HEK293 (cell line): ENCODE results near the gene NIT1.

ENCODE experiments used
- CTCF ChIA-PET: fragments of 350-600 bp; formaldehyde crosslinking; extraction: SDS; loops from one replicate; lab custom pipeline; 2021; ENCODE audit warnings: antibody characterized with exemption; lab: Yijun Ruan, JAX
- POLR2A ChIA-PET: fragments of 300-600 bp; formaldehyde crosslinking; extraction: SDS; loops from one replicate; lab custom pipeline; 2020; ENCODE audit warnings: antibody characterized with exemption, inconsistent platforms; lab: Yijun Ruan, JAX
- H3K27ac ChIP-seq: fragments of 200-500 bp; sonication (Bioruptor generic); 2 replicates; pipeline ENCODE4 v1.5.1; 2014; ENCODE audit warnings: low read depth, low read length, control low read depth, inconsistent platforms; ENCODE audit errors: extremely low read depth
- H3K36me3 ChIP-seq, 2 experiments: fragments of 200-500 bp in 1 of 2; sonication (Bioruptor generic) in 1 of 2; 1 replicate in 1 of 2; 2 replicates in 1 of 2; pipeline ENCODE4 v1.5.1; 2014 to 2017; ENCODE audit warnings: inconsistent platforms in 2 of 2, low read length in 2 of 2; ENCODE audit not compliant: control insufficient read depth in 2 of 2, insufficient read depth in 1 of 2
- H3K4me1 ChIP-seq: fragments of 200-500 bp; sonication (Bioruptor generic); 2 replicates; pipeline ENCODE4 v1.5.1; 2014; ENCODE audit warnings: mild to moderate bottlenecking, low read length, inconsistent platforms; ENCODE audit not compliant: control insufficient read depth, insufficient read depth
- H3K4me3 ChIP-seq: 2 replicates; pipeline ENCODE4 v1.5.1; 2011; ENCODE audit warnings: low read depth, mild to moderate bottlenecking, control low read depth, low read length, moderate library complexity
- H3K9me3 ChIP-seq: fragments of 200-500 bp; sonication (Bioruptor generic); 2 replicates; pipeline ENCODE4 v1.5.1; 2014; ENCODE audit warnings: low read depth, low read length, inconsistent platforms; ENCODE audit not compliant: control insufficient read depth, insufficient read depth
- BCL11B ChIP-seq: fragments of 450-650 bp; formaldehyde crosslinking; IDR thresholded peaks from 2 replicates; pipeline ENCODE4 v1.5.1; 2016; ENCODE audit warnings: low read depth, missing biosample characterization, missing genetic modification characterization
- EGR2 ChIP-seq: fragments of 450-650 bp; formaldehyde crosslinking; IDR thresholded peaks from 2 replicates; pipeline ENCODE4 v1.5.1; 2016; ENCODE audit warnings: low read depth, missing biosample characterization, missing genetic modification characterization
- HOXA7 ChIP-seq: sonication (generic); formaldehyde crosslinking; IDR thresholded peaks from 2 replicates; pipeline ENCODE4 v1.8.1; 2022; ENCODE audit warnings: missing genetic modification reagents, borderline replicate concordance
- HOXC10 ChIP-seq: sonication (generic); formaldehyde crosslinking; IDR thresholded peaks from 2 replicates; pipeline ENCODE4 v1.8.1; 2023; ENCODE audit warnings: mild to moderate bottlenecking, missing genetic modification reagents
- KLF1 ChIP-seq: fragments of 450-650 bp; formaldehyde crosslinking; IDR thresholded peaks from 2 replicates; pipeline ENCODE4 v1.5.1; 2016; ENCODE audit warnings: missing biosample characterization, missing genetic modification characterization
- OSR2 ChIP-seq: fragments of 450-650 bp; formaldehyde crosslinking; IDR thresholded peaks from 2 replicates; pipeline ENCODE4 v1.5.1; 2016; ENCODE audit warnings: missing biosample characterization, missing genetic modification characterization
- PRDM10 ChIP-seq: fragments of 450-650 bp; formaldehyde crosslinking; IDR thresholded peaks from 2 replicates; pipeline ENCODE4 v1.5.1; 2016; ENCODE audit warnings: missing biosample characterization, missing genetic modification characterization
- PRDM2 ChIP-seq: fragments of 450-650 bp; formaldehyde crosslinking; IDR thresholded peaks from 2 replicates; pipeline ENCODE4 v1.5.1; 2016; ENCODE audit warnings: missing biosample characterization, missing genetic modification characterization, borderline replicate concordance
- SP3 ChIP-seq: fragments of 450-650 bp; formaldehyde crosslinking; IDR thresholded peaks from 2 replicates; pipeline ENCODE4 v1.5.1; 2016; ENCODE audit warnings: missing biosample characterization, missing genetic modification characterization
- TRIM28 ChIP-seq: IDR thresholded peaks from 2 replicates; pipeline ENCODE4 v1.6.1; 2011; ENCODE audit warnings: low read length, control low read depth, borderline replicate concordance
- ZBTB8A ChIP-seq: fragments of 450-650 bp; formaldehyde crosslinking; IDR thresholded peaks from 2 replicates; pipeline ENCODE4 v1.5.1; 2016; ENCODE audit warnings: missing biosample characterization, missing genetic modification characterization
- ZNF112 ChIP-seq: fragments of 450-650 bp; formaldehyde crosslinking; IDR thresholded peaks from 2 replicates; pipeline ENCODE4 v1.5.0; 2017; ENCODE audit warnings: missing biosample characterization, missing genetic modification characterization
- ZNF121 ChIP-seq: fragments of 450-650 bp; formaldehyde crosslinking; IDR thresholded peaks from 2 replicates; pipeline ENCODE4 v1.5.1; 2016; ENCODE audit warnings: missing biosample characterization, missing genetic modification characterization
- ZNF155 ChIP-seq: fragments of 450-650 bp; formaldehyde crosslinking; IDR thresholded peaks from 2 replicates; pipeline ENCODE4 v1.5.1; 2016; ENCODE audit warnings: missing biosample characterization, missing genetic modification characterization
- ZNF223 ChIP-seq: fragments of 450-650 bp; formaldehyde crosslinking; IDR thresholded peaks from 2 replicates; pipeline ENCODE4 v1.5.1; 2016; ENCODE audit warnings: missing biosample characterization, missing genetic modification characterization
- ZNF302 ChIP-seq: fragments of 450-650 bp; formaldehyde crosslinking; IDR thresholded peaks from 2 replicates; pipeline ENCODE4 v1.5.1; 2016; ENCODE audit warnings: missing biosample characterization, missing genetic modification characterization, low read depth
- ZNF335 ChIP-seq: fragments of 450-650 bp; formaldehyde crosslinking; conservative IDR thresholded peaks from 2 replicates; pipeline ENCODE4 v1.5.1; 2016; ENCODE audit warnings: missing biosample characterization, missing genetic modification characterization
- ZNF362 ChIP-seq: fragments of 450-650 bp; formaldehyde crosslinking; IDR thresholded peaks from 2 replicates; pipeline ENCODE4 v1.5.1; 2016; ENCODE audit warnings: missing biosample characterization, missing genetic modification characterization
- ZNF426 ChIP-seq: fragments of 450-650 bp; formaldehyde crosslinking; IDR thresholded peaks from 2 replicates; pipeline ENCODE4 v1.5.1; 2017; ENCODE audit warnings: missing biosample characterization, missing genetic modification characterization, mild to moderate bottlenecking, inconsistent platforms, moderate library complexity
- ZNF473 ChIP-seq: fragments of 450-650 bp; formaldehyde crosslinking; IDR thresholded peaks from 2 replicates; pipeline ENCODE4 v1.5.1; 2017; ENCODE audit warnings: missing biosample characterization, missing genetic modification characterization
- ZNF580 ChIP-seq: fragments of 450-650 bp; formaldehyde crosslinking; IDR thresholded peaks from 2 replicates; pipeline ENCODE4 v1.5.1; 2016; ENCODE audit warnings: missing biosample characterization, missing genetic modification characterization
- ZNF660 ChIP-seq: fragments of 450-650 bp; IDR thresholded peaks from 2 replicates; pipeline ENCODE4 v1.5.1; 2018; ENCODE audit warnings: missing biosample characterization, mild to moderate bottlenecking, missing genetic modification characterization
- ZNF707 ChIP-seq: fragments of 450-650 bp; formaldehyde crosslinking; IDR thresholded peaks from 2 replicates; pipeline ENCODE4 v1.5.1; 2016; ENCODE audit warnings: missing biosample characterization, missing genetic modification characterization
- ZSCAN16 ChIP-seq: fragments of 450-650 bp; formaldehyde crosslinking; IDR thresholded peaks from 2 replicates; pipeline ENCODE4 v1.5.1; 2016; ENCODE audit warnings: missing biosample characterization, missing genetic modification characterization

NIT1 gene

GRCh38 chr1:161133220-161133740 is 15.4 kb downstream of the NIT1 start (continued):
- TF ChIP-seq PRDM10 (tag by site-specific recombination) = no peak
- TF ChIP-seq OSR2 (tag by site-specific recombination) = no peak
- TF ChIP-seq ZNF223 = no peak
- TF ChIP-seq ZNF707 (tag by site-specific recombination) = no peak
- TF ChIP-seq TRIM28 = no peak

GRCh38 chr1:161137881-161138280 is 20.0 kb downstream of the NIT1 start:
- ChIA-PET POLR2A (interaction anchor here (0.5 to 1.3 kb wide), 3 partner anchors 15 to 21 kb away, joined by 3 to 4 read pairs (median 3); partner anchors contain the start of genes NIT1 and PFDN2), CTCF (interaction anchor here (0.6 to 3.2 kb wide), 8 partner anchors 9 to 295 kb away, joined by 3 to 21 read pairs (median 4); partner anchors contain the start of gene KLHDC9)
- H3K9me3 ChIP-seq = no peaks in the 10 kb centered on the region
- H3K36me3 ChIP-seq = peaks cover 0 to 7% of the 10 kb centered on the region in 2 experiments; a peak in 2 of 3 replicates
- H3K4me1 ChIP-seq = no peaks in the 10 kb centered on the region
- H3K4me3 ChIP-seq = no peak overlapping the region
- no peak for TF ChIP-seq SP3 (tag by site-specific recombination)
- TF ChIP-seq EGR2 = no peak
- TF ChIP-seq ZNF121 (tag by site-specific recombination) = no peak
- TF ChIP-seq HOXC10 (CRISPR knock-in tag) = no peak
- no peak for TF ChIP-seq ZSCAN16 (tag by site-specific recombination)
- no peak for TF ChIP-seq ZNF155 (tag by site-specific recombination)
- no peak for TF ChIP-seq BCL11B (tag by site-specific recombination)
- no peak for TF ChIP-seq ZNF302 (tag by site-specific recombination)
- TF ChIP-seq ZNF362 (tag by site-specific recombination) = no peak
- no peak overlapping the region for H3K27ac ChIP-seq

GRCh38 chr1:161138431-161138830 is 20.5 kb downstream of the NIT1 start:
- Histone ChIP-seq H3K4me1 (no peaks in the 10 kb centered on the region), H3K4me3 (no peak overlapping the region), H3K36me3 (peaks cover 0 to 7% of the 10 kb centered on the region in 2 experiments; a peak in 2 of 3 replicates), H3K9me3 (no peaks in the 10 kb centered on the region), H3K27ac (no peak overlapping the region)
- CTCF ChIA-PET = interaction anchor here (0.6 to 3.2 kb wide), 12 partner anchors 9 to 296 kb away, joined by 3 to 21 read pairs (median 4); partner anchors contain the start of gene KLHDC9
- POLR2A ChIA-PET = interaction anchor here (1.1 kb wide), 1 partner anchor 21 kb away, joined by 3 read pairs; the partner anchor contains the start of genes NIT1 and PFDN2
- TF ChIP-seq HOXA7 (CRISPR knock-in tag) = no peak
- no peak for TF ChIP-seq PRDM2 (tag by site-specific recombination)
- TF ChIP-seq ZNF580 = no peak
- TF ChIP-seq ZNF426 (tag by site-specific recombination) = no peak
- TF ChIP-seq ZNF660 = no peak
- TF ChIP-seq KLF1 (tag by site-specific recombination) = no peak
- no peak for TF ChIP-seq ZNF473 (tag by site-specific recombination)
- no peak for TF ChIP-seq ZNF335 (tag by site-specific recombination)
- no peak for TF ChIP-seq ZBTB8A
- TF ChIP-seq ZNF112 (tag by site-specific recombination) = no peak
